Endodermal cell (in vitro differentiated cells): ENCODE data around the gene OSR1. TPM values are rescaled to one million over a fixed set of nuclear protein-coding genes. Genes with fewer than 3 reads are reported as not detected.

Experiments
- DNase-seq: peaks from one replicate; pipeline ENCODE4 v3.0.0-alpha.2; 2017
- H3K27ac ChIP-seq: 2 replicates; pipeline ENCODE4 v1.5.1; 2013; ENCODE audit warnings: mild to moderate bottlenecking, low read depth, low read length, moderate library complexity
- H3K27me3 ChIP-seq: 2 replicates; pipeline ENCODE4 v1.6.1; 2013; ENCODE audit warnings: mild to moderate bottlenecking, low read length, moderate library complexity; ENCODE audit not compliant: insufficient read depth, control insufficient read depth, poor library complexity, severe bottlenecking
- H3K36me3 ChIP-seq: 2 replicates; pipeline ENCODE4 v1.7.0; 2013; ENCODE audit warnings: mild to moderate bottlenecking, low read length, moderate library complexity; ENCODE audit not compliant: control insufficient read depth, insufficient read depth
- H3K4me1 ChIP-seq: one replicate; pipeline ENCODE4 v1.7.0; 2013; ENCODE audit warnings: low read length; ENCODE audit not compliant: control insufficient read depth, insufficient read depth
- H3K4me3 ChIP-seq: 2 replicates; pipeline ENCODE4 v1.5.1; 2013; ENCODE audit warnings: mild to moderate bottlenecking, low read length, moderate library complexity
- H3K9ac ChIP-seq: 2 replicates; pipeline ENCODE4 v1.6.1; 2013; ENCODE audit warnings: mild to moderate bottlenecking, low read length, moderate library complexity; ENCODE audit not compliant: poor library complexity, severe bottlenecking; ENCODE audit errors: extremely low read depth
- H3K9me3 ChIP-seq: 2 replicates; pipeline ENCODE4 v1.6.1; 2013; ENCODE audit warnings: mild to moderate bottlenecking, low read length, moderate library complexity; ENCODE audit not compliant: control insufficient read depth
- H3K27ac Mint-ChIP-seq: 2 replicates; pipeline ENCODE4 v1.8.0; 2020; ENCODE audit warnings: mixed read lengths
- H3K27me3 Mint-ChIP-seq: 2 replicates; pipeline ENCODE4 v1.8.0; 2021; ENCODE audit warnings: mild to moderate bottlenecking, mixed read lengths; ENCODE audit not compliant: insufficient read depth
- H3K36me3 Mint-ChIP-seq: 2 replicates; pipeline ENCODE4 v1.8.0; 2020; ENCODE audit warnings: low read depth, mixed read lengths
- H3K4me1 Mint-ChIP-seq: 2 replicates; pipeline ENCODE4 v1.8.0; 2020; ENCODE audit warnings: mixed read lengths
- H3K4me3 Mint-ChIP-seq: 2 replicates; pipeline ENCODE4 v1.8.0; 2020; ENCODE audit warnings: mild to moderate bottlenecking, moderate library complexity, mixed read lengths
- H3K9me3 Mint-ChIP-seq: 2 replicates; pipeline ENCODE4 v1.8.0; 2020; ENCODE audit warnings: mild to moderate bottlenecking, mixed read lengths
- WGBS, 2 experiments: methylation state at CpG; one replicate each; pipeline versions ENCODE4 v1.1.5 to v1.1.7; 2013; ENCODE audit warnings: missing lambda C conversion rate in 2 of 2, mixed read lengths in 1 of 2; ENCODE audit not compliant: insufficient coverage in 1 of 2, insufficient read length in 1 of 2; 5-methylcytosine and 5-hydroxymethylcytosine counted together
- total RNA-seq, 2 donors: library from RNA; stranded (reverse); fragmentation: NEBNext Ultra II Directional in 1 of 2; extraction: Animal tissue kit (Norgen Biotek cat#: 25700) in 1 of 2; gene quantifications; 2 replicates in 1 of 2; 3 replicates in 1 of 2; pipeline ENCODE4 v1.2.1, GENCODE V29; 2021
- TF ChIP-seq, protein P1 (sequence below): fragments of 200-600 bp; sonication (generic); conservative IDR thresholded peaks from 2 replicates; pipeline ENCODE4 v1.5.0; 2021; ENCODE audit warnings: antibody characterized with exemption, mild to moderate bottlenecking

Gene OSR1
- total RNA-seq, 2 donors from 2014 or later, result not detected

DNA sequence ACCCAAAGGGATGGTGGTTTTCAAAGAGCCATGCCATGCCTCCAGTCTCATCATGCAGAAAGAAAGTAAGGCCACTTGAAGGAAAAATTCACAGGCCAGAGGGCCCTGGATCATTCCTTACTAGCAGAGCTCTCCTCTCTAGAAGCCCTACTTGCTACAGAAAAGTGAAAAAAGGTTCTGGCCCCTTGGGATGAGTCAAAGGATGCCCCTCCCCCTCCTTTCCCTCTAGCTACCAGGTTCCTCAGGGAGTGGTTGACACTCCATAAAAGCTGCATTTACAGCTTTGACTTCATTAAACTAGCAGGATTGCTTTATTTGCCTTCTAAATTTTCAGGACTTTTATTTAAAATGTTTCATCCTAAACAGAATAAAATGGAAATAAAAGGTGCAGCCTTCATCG, 21.2 kb downstream of the OSR1 start:
- Histone ChIP-seq H3K27me3 (no peaks in the 10 kb centered on the region), H3K9ac (no peak overlapping the region), H3K27ac (no peak overlapping the region), H3K4me3 (no peak overlapping the region), H3K9me3 (no peaks in the 10 kb centered on the region), H3K4me1 (no peaks in the 10 kb centered on the region), H3K36me3 (no peaks in the 10 kb centered on the region)
- H3K36me3 Mint-ChIP-seq, result no peaks in the 10 kb centered on the region
- DNase-seq, result no peak
- H3K4me3 Mint-ChIP-seq, result no peak overlapping the region
- no peaks in the 10 kb centered on the region for H3K9me3 Mint-ChIP-seq
- 95 to 100% methylated on average over 1 of the region's 1 CpG for WGBS, 2 experiments
- TF ChIP-seq, protein P1, sequence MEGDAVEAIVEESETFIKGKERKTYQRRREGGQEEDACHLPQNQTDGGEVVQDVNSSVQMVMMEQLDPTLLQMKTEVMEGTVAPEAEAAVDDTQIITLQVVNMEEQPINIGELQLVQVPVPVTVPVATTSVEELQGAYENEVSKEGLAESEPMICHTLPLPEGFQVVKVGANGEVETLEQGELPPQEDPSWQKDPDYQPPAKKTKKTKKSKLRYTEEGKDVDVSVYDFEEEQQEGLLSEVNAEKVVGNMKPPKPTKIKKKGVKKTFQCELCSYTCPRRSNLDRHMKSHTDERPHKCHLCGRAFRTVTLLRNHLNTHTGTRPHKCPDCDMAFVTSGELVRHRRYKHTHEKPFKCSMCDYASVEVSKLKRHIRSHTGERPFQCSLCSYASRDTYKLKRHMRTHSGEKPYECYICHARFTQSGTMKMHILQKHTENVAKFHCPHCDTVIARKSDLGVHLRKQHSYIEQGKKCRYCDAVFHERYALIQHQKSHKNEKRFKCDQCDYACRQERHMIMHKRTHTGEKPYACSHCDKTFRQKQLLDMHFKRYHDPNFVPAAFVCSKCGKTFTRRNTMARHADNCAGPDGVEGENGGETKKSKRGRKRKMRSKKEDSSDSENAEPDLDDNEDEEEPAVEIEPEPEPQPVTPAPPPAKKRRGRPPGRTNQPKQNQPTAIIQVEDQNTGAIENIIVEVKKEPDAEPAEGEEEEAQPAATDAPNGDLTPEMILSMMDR, result no peak
- no peak overlapping the region for H3K27ac Mint-ChIP-seq
- no peaks in the 10 kb centered on the region for H3K4me1 Mint-ChIP-seq
- peaks cover 1% of the 10 kb centered on the region for H3K27me3 Mint-ChIP-seq

DNA sequence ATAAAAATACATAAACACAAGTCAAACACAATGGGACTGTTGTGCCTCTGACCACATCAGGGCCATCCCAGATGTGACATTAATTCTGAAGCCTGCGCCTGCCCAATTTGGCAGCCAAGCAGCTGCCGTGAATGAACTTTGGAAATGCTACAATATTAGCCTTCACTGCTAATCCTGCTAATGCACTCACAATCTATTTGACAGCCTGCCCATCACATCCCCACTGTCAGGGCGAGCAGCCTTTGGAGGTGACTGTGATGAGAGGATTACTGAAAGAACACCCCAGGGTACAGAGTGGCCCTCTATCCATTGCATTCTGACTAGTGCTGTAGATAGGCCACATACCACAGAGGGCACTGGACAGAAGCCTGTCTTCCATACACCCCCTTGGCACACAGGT, 21.6 kb downstream of the OSR1 start:
- H3K9ac ChIP-seq, result no peak overlapping the region
- no peaks in the 10 kb centered on the region for H3K4me1 Mint-ChIP-seq
- H3K27me3 Mint-ChIP-seq, result peaks cover 1% of the 10 kb centered on the region
- no peaks in the 10 kb centered on the region for H3K9me3 Mint-ChIP-seq
- no peaks in the 10 kb centered on the region for H3K27me3 ChIP-seq
- TF ChIP-seq, protein P1, result no peak
- H3K27ac ChIP-seq, result no peak overlapping the region
- H3K36me3 Mint-ChIP-seq, result no peaks in the 10 kb centered on the region
- H3K9me3 ChIP-seq, result no peaks in the 10 kb centered on the region
- no peak for DNase-seq
- no peaks in the 10 kb centered on the region for H3K36me3 ChIP-seq
- no peak overlapping the region for H3K4me3 ChIP-seq
- no peak overlapping the region for H3K4me3 Mint-ChIP-seq
- no peaks in the 10 kb centered on the region for H3K4me1 ChIP-seq
- H3K27ac Mint-ChIP-seq, result no peak overlapping the region
- 95 to 100% methylated on average over 1 to 3 of the region's 3 CpGs for WGBS, 2 experiments

DNA sequence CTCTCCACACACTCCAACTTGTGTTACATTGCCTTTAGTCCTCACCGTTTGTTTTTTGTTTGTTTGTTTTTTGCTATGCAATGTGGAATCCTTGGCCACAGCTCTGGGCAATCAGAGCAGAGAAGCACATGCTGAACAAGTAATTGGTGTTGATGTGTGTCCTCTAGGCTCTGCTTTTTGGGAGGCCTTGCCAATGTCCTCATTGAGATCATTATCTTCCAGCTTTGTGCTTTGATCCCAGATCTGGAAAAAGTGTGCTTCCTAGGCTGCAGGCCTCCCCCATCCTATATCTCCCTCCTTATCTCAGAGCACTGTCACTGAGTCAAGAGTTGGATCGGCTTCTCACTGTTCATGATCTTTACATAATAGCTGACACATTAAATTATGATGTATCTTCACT, 25.9 kb downstream of the OSR1 start:
- H3K27me3 ChIP-seq, result no peaks in the 10 kb centered on the region
- Mint-ChIP-seq H3K27ac (no peak overlapping the region), H3K27me3 (peaks cover 8% of the 10 kb centered on the region), H3K36me3 (no peaks in the 10 kb centered on the region), H3K4me3 (no peak overlapping the region), H3K9me3 (no peaks in the 10 kb centered on the region), H3K4me1 (peaks cover 4% of the 10 kb centered on the region)
- TF ChIP-seq, protein P1, result no peak
- no peak overlapping the region for H3K4me3 ChIP-seq
- 90% methylated on average over 2 of the region's 2 CpGs; no CpG with 5 or more reads in 1 of the 2 experiments for WGBS, 2 experiments
- H3K9ac ChIP-seq, result no peak overlapping the region
- H3K27ac ChIP-seq, result no peak overlapping the region
- no peaks in the 10 kb centered on the region for H3K36me3 ChIP-seq
- H3K4me1 ChIP-seq, result no peaks in the 10 kb centered on the region
- DNase-seq, result no peak
- no peaks in the 10 kb centered on the region for H3K9me3 ChIP-seq
